Stimulated activated naive CD8-positive, alpha-beta T cell treated with anti-CD3 and anti-CD28 coated beads, Interleukin-15, Interleukin-2, amounts not matched to agents 100 U/mL and 50 U/mL, for 24 hours (primary cell): ENCODE results near the gene NAA60.
"Not testable (repeated sequence)": the region's sequence is repeated elsewhere in the genome, so short reads cannot be mapped to it uniquely, and the experiment has no call there.

Source experiments
- ATAC-seq: fragments of 150-1000 bp; cut with Tn5 transposase; one replicate; pipeline ENCODE4 v1.10.0; 2021
- DNase-seq: peaks from one replicate; pipeline ENCODE4 v3.0.0; 2021

The NAA60 gene

GRCh38 chr16:3484318-3485096 lies 41.0 kb downstream of the NAA60 start:
- DNase-seq: no peak

GRCh38 chr16:3485097-3485745 lies 41.7 kb downstream of the NAA60 start:
- ATAC-seq (no peak), DNase-seq (no peak)

More at GRCh38 chr16:3484318-3485096, 41.0 kb downstream of the NAA60 start:
- ATAC-seq: no peak

- ATAC-seq: no peak
- no peak for DNase-seq
Measured at GRCh38 chr16:3485821-3486505, 42.5 kb downstream of the NAA60 start.

- DNase-seq (no peak), ATAC-seq (no peak)
Measured at GRCh38 chr16:3486506-3487215, 43.2 kb downstream of the NAA60 start.

GRCh38 chr16:3487521-3488410 lies 44.3 kb downstream of the NAA60 start:
- DNase-seq: no peak
- ATAC-seq: peak; percentile 11

- ATAC-seq: no peak
Measured at GRCh38 chr16:3488801-3489200, 45.3 kb downstream of the NAA60 start.

GRCh38 chr16:3490911-3491629 lies 47.6 kb downstream of the NAA60 start:
- no peak for DNase-seq
- ATAC-seq: no peak

More at GRCh38 chr16:3488801-3489200, 45.3 kb downstream of the NAA60 start:
- no peak for DNase-seq

- ATAC-seq: no peak
- DNase-seq: no peak
Measured at GRCh38 chr16:3492356-3492755, 48.9 kb downstream of the NAA60 start.

- ATAC-seq (no peak), DNase-seq (no peak)
Measured at GRCh38 chr16:3494386-3494973, 51.0 kb downstream of the NAA60 start.

- ATAC-seq (no peak), DNase-seq (no peak)
Measured at GRCh38 chr16:3495176-3495575, 51.7 kb downstream of the NAA60 start, which contains the start of gene C16orf90. C16orf90 (minus strand) TSS chr16:3495489; CDS start chr16:3495421, 68 bp downstream.

- ATAC-seq (no peak), DNase-seq (no peak)
Measured at GRCh38 chr16:3496386-3496785, 52.9 kb downstream of the NAA60 start.

- DNase-seq (no peak), ATAC-seq (no peak)
Measured at GRCh38 chr16:3497771-3498170, 54.3 kb downstream of the NAA60 start.

GRCh38 chr16:3498988-3499387 lies 55.5 kb downstream of the NAA60 start:
- ATAC-seq (no peak), DNase-seq (no peak)

- DNase-seq: not testable (repeated sequence)
Measured at GRCh38 chr16:3501412-3501761, 57.9 kb downstream of the NAA60 start.

GRCh38 chr16:3501783-3502400 lies 58.4 kb downstream of the NAA60 start:
- DNase-seq: no peak
- ATAC-seq: no peak

More at GRCh38 chr16:3501412-3501761, 57.9 kb downstream of the NAA60 start:
- not testable (repeated sequence) for ATAC-seq

GRCh38 chr16:3503523-3503922 lies 60.0 kb downstream of the NAA60 start:
- DNase-seq (peak; percentile 50), ATAC-seq (peak; percentile 53)

GRCh38 chr16:3508736-3509135 lies 65.3 kb downstream of the NAA60 start:
- DNase-seq: no peak
- ATAC-seq: no peak

GRCh38 chr16:3509470-3509928 lies 66.0 kb downstream of the NAA60 start:
- ATAC-seq (peak; percentile 83), DNase-seq (peak; percentile 71)

- no peak for ATAC-seq
- no peak for DNase-seq
Measured at GRCh38 chr16:3510416-3510815, 66.9 kb downstream of the NAA60 start.
